HT-29 (cell line): ENCODE results near the gene TEAD2. TPM values are rescaled to one million over a fixed set of nuclear protein-coding genes. Genes with fewer than 3 reads are reported as not detected.
A peak's percentile ranks its signal among the peaks of the same experiment; 100 is the strongest.
"Not testable (repeated sequence)": the region's sequence is repeated elsewhere in the genome, so short reads cannot be mapped to it uniquely, and the experiment has no call there.

Experiments used
- DNase-seq: peaks from one replicate; pipeline ENCODE4 v3.0.0-alpha.2; 2015; ENCODE audit warnings: low spot score
- total RNA-seq: library from RNA; depleted of rRNA; stranded (reverse); fragments of >200 nt; shearing (Covaris generic); gene quantifications from 2 replicates; pipeline ENCODE4 v1.2.3, GENCODE V29; 2014

TEAD2 gene
- total RNA-seq, 1 experiment from 2014 or later = 28.6 TPM

DNA sequence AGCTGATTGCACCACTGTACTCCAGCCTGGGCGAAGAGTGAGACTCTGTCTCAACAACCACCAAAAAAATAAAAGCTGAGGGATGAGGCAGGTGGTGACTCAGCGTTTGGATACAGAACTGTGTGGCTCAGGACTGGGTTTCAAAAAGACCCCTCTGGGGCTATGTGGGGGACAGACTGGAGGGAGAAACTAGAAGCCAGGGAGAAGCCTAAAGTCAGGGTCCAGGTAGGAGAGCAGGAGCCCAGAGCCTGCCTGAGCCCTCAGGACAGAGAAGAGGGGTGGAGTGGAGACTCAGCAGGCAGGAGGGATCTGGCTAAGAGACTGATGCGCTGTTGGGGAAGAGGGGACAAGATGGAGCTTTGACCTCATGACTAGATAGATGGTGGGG lies 28.8 kb downstream of the TEAD2 start:
- DNase-seq = no peak

DNA sequence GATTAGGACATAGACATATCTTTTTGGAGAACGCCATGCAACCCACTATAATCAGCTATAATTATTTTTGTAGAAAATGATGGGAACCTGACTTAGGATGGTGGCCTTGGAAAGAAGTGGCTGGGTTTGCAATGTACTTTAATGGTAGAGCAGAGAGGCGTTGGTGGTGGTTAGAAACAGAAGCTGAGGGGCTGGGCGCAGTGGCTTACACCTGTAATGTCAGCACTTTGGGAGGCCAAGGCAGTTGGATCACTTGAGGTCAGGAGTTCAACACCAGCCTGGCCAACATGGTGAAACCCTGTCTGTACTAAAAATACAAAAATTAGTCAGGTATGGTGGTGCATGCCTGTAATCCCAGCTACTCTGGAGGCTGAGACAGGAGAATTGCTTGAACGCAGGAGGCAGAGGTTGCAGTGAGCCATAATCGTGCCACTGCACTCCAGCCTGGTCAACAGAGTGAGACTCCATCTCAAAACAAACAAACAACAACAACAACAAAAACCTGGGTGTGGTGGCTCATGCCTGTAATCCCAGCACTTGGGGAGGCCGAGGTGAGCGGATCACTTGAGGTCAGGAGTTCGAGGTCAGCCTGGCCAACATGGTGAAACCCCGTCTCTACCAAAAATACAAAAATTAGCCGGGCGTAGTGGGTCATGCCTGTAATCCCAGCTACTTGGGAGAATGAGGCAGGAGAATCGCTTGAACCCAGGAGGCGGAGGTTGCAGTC lies 29.4 kb downstream of the TEAD2 start:
- DNase-seq = not testable (repeated sequence)

DNA sequence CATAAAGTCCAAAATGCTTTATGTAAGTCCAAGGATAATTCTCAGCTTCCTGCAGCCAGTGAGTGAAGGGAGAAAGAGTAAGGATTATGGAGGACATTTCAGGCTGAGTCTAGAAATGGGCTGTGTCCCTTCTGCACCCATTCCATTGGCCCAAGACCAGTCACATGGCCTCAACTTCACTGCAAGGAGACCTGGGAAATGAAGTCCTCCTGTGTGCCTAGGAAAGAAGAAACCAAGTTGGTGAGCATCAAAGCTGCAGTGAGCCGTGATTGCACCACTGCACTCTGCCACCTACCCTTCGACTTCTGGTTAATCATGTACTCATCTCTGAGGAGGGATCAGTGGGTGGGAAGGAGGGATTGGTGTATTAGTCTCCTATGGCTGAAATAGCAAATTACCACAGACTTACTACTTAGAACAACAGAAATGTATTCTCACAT lies 30.6 kb downstream of the TEAD2 start:
- DNase-seq = peak; percentile 67

DNA sequence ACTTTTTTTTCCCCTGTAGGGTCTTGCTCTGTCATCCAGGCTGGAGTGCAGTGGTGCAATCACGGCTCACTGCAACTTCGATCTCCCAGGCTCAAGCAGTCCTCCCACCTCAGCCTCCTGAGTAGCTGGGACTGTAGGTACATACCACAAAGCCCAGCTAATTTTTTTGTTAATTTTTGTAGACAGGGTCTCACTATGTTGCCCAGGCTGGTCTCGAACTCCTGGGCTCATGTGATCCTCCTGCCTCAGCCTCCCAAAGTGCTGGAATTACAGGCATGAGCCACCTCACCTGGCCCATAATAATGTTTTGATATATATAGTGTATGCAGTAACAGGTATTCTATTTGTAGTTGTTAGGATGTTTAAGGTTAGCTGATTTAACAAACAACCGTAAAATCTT lies 31.0 kb downstream of the TEAD2 start:
- DNase-seq = not testable (repeated sequence)

DNA sequence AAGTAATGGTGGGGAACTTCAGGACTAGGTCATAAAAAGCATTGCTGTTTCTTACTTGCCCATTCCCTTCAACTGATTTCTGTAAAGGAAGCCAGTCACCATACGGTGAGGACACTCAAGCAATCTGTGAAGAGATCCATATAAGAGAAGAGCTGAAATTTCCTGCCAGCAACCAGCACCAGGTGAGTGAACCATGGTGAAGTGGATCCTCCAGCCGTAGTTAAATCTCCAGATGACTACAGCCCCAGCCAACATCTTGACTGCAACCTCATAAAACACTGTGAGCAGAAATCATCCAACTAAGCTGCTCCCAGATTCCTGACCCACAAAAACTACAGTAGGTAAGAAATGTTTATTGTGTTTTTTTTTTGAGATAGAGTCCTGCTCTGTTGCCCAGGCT lies 33.5 kb downstream of the TEAD2 start:
- no peak for DNase-seq

DNA sequence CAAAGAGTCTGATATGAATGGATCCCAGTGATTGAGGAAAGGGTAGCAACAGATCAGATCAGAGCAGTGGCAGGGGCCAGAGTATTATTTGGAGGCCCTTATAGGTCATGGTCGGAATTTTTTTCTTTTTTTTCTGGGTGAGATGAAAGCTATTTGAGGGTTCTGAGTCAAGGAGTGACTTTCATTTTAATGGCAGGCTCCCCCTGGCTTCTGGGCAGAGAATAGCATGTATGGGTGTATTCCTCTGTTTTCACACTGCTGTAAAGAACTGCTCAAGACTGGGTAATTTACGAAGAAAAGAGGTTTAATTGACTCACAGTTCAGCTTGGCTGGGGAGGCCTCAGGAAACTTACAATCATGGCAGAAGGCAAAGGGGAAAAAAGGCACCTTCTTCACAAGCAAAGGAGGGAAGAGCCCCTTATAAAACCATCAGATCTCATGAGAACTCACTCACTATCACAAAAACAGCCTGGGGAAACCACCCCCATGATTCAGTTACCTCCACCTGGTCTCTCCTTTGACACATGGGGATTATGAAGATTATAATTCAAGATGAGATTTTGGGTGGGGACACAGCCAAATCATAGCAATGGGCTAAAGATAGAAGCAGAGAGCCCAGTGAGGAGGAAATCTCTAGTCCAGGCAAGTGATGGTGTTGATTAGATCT lies 34.2 kb downstream of the TEAD2 start:
- peak; percentile 61 for DNase-seq

DNA sequence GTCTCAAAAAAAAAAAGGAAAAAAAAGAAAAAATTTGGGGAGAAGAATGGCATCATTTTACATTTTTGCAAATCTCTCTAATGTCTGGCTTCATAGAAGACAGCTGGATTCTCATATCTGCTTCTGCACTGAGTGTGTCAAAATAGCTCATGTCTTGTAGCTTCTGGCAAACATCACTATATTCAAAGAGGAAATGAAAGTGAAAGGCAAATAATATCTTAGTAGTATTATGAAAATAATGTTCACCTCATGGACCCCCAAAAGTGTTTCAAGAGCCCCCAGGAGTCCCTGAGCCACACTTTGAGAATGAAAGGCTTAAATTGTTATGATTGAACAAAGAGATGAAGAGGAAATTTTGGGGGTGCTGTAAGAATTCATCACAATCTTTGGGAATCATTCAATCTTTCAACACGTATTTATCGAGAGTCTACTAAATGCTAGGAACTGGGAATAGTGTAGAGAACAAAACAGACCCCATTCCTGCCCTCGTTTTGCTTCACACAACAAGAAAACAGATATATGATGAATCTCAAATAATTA lies 36.0 kb downstream of the TEAD2 start:
- no peak for DNase-seq

DNA sequence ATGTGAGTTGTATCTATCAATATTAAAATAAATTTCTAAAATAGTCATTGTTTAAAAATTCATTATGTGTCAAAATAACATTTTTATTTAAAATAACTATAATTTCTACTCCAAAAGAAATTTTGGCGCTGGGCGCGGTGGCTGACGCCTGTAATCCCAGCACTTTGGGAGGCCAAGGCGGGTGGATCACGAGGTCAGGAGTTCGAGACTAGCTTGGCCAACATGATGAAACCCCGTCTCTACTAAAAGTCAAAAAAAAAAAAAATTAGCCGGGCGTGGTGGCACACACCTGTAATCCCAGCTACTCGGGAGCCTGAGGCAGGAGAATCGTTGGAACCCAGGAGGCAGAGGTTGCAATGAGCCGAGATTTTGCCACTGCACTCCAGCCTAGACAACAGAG lies 36.5 kb downstream of the TEAD2 start:
- not testable (repeated sequence) for DNase-seq

DNA sequence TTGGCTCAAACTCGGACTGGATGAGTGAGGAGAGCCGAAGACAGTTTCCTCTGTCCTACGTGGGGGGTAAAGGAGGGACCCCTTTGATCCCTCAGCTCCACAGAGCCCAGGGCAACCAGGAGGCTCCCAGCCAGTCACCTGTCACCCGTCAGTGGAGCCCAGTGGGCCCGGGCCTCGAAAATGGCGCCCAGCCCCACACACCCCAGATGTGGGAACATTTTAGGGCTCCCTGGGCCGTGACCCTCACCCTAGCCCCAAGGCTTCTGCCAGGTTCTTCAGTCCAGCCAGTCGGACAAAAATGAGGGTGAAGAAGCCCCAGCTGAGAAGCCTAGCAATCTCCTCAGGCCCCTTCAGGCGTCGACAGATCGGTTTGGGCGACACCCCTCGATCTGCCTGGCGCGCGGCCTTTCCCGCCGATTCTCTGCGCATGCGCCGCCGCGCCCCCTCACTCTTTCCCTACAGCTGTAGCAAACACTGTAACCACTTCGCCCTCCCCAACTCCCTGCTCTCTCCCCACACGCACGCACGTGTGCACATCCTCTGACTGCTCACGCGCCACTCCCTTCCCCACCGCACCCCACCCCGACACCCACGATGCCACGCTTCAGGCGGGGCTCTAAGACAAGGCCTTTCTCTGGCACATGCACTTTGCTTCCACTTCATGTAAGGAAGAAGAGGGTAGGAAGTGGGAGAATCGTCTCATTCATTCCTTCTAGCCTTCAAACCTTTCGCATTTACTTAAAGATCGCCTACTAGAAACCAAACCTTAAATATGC lies 37.2 kb downstream of the TEAD2 start, which contains the start of gene SLC6A16:
Gene SLC6A16, minus strand, starts transcription at position 391 of the 776 bp plus-strand sequence. CDS start 13,844 bp downstream, outside the sequence.
- no peak for DNase-seq

DNA sequence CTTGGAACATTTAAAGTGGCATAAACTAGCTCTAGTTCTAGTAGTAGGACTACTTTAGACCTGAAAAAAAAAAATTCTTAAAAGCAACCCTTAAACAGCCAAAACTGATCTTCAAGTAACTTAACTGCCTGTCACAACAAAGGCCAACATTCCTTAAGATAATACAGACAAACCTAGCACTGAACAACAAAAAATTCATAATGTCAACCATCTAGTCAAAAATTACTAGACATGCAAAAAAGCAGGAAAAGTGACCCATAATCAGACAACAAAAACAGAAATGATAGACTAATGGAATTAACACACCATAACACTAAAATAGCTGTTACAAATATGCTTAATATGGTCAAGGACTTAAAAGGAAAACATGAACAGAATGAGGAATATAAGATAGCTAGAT lies 43.9 kb downstream of the TEAD2 start:
- DNase-seq = no peak

DNA sequence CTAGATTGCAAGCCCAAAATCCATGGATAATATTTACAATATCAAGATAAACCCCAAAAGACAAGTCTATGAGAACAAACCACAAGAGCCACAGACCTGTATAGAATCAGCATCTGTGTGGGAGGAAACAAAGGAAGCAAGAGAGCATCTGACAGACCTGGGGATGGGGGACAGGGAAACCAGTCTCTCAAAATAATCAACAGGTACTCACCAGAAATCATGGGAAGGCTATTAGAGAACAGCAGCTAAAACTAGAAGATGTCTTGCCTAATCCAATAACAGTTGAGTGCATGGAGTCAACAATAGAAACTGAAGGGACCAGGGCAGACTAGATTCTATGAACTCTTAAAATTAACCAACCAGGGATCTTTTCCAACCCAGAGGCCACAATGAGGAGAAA lies 45.9 kb downstream of the TEAD2 start:
- DNase-seq = no peak

DNA sequence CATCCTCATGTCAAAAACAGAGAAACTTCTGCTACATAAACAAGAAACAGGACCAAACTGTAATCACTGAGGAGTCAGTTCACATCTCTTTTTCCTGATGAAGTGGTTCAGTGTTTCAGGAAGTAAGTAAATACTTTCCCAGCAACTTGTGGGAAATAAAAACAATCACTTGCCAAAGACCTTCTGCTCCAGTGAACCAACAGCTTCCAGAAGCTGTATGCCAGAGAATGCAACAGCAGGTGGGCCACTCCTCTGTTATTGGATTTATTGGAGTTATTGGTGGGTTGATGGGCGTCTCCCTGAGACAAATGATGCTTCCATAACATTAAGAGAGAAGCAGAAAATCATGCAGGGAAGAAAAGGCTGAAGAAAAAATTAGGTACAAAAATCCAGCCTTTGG lies 47.1 kb downstream of the TEAD2 start:
- no peak for DNase-seq

DNA sequence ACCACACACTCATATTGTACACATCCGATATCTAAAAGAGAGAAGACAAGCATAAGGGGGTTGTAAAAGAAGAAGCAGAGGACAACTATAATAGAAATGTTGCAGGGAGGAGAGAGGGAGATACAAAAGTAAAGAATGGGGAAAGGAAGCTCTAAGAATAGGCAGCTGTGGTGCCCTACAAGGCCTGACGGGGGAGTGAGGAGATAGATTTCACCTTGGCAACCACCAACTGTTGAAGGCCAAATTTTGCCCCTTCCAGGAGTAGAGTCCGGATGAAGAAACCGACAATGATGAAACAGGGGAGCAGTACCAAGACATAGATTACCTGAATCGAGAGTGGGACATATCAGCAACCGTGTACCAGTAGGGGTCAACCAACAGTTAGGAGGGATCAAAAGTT lies 53.1 kb downstream of the TEAD2 start:
- no peak for DNase-seq

DNA sequence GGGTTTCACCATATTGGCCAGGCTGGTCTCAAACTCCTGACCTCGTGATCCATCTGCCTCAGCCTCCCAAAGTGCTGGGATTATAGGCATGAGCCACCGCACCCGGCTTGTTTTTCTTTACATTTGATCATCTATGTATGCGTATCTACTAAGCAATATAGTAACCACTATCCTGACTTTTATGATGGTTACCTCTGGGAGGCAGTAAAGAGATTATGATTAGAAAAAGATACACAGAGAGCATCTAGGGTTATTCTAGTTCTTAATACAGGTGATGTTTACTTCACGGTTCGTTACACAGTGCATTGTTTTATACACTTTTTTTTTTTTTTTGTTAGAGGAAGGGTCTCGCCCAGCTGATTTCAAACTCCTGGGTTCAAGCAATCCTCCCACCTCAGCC lies 55.5 kb downstream of the TEAD2 start:
- peak; percentile 36 for DNase-seq

DNA sequence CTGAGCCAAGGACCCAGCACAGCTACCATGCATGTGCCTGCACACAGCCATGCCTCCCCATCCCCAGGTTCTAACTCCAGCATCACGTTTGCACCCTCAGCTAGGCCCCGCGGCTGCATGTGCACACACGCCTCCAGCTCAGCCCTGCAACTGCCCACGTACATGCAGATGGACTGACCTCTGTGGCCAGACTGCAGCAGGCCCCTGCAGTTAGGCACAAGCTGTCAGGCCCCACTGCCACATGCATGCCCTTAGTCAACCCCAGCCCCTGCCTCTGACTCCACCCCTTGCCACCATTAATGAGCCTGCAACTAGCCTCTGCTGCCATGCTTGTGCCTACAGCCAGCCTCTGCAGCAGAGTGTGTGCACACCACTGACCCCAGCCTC lies 60.4 kb downstream of the TEAD2 start:
- DNase-seq = no peak

DNA sequence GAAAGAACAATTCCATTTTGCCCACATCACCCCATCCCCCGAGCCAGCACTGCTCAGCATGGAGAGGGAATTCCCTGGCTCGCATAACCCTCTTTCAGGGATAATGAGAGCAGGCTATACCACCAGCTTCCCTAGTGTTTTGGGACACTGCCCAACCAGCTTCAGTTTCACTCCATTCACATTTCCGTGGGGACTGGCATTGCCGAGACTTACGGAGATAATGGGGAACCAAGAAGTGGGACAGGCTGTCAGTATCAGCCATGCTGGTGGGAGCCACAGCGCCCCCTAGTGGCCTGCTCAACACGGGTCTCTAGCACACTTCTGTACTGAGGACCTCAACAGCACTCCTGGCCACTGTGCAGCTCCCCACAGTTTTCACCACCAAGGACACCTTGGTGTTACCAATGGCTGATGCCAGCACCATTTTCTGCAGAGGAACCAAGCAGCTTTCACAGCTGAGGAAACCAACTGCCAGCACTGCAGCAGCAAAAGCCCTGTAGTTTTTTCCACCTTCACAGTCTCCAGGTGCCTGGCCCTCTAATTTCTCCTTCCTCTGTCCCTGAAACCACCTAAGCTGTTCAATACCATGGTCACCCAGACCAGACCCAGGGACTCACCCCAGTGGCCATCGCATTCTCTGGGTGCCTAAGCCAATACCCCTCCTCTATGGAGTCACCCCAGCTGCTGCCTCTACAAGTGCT lies 60.9 kb downstream of the TEAD2 start:
- DNase-seq = peak; percentile 90

DNA sequence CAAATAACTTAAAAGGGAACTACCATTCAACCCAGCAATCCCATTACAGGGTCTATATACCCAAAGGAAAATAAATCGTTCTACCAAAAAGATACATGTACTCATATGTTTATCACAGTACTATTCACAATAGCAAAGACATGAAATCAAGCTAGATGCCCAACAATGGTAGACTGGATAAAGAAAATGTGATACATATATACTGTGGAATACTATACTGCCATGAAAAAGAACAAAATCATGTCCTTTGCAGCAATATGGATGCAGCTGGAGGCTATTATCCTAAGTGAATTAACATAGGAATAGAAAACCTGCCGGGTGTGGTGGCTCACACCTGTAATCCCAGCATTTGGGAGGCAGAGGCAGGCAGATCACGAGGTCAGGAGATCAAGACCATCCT lies 63.6 kb downstream of the TEAD2 start:
- not testable (repeated sequence) for DNase-seq

DNA sequence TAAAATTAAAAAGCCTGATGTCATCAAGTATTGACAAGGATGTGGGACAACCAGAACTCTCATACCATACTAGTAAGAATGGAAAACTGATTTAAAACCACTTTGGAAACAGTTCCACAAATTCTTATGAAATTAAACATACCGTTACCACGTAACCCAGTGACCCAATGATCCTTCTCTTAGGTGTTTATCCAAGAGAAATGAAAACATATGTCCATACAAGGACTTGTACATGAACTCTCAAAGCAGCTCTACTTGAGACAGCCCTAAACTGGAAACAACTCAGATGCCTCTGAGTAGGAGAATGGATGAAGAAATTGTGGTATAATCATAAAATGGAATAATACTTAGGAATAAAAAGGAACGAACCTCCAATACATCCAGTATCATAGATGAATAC lies 64.8 kb downstream of the TEAD2 start:
- DNase-seq = no peak

DNA sequence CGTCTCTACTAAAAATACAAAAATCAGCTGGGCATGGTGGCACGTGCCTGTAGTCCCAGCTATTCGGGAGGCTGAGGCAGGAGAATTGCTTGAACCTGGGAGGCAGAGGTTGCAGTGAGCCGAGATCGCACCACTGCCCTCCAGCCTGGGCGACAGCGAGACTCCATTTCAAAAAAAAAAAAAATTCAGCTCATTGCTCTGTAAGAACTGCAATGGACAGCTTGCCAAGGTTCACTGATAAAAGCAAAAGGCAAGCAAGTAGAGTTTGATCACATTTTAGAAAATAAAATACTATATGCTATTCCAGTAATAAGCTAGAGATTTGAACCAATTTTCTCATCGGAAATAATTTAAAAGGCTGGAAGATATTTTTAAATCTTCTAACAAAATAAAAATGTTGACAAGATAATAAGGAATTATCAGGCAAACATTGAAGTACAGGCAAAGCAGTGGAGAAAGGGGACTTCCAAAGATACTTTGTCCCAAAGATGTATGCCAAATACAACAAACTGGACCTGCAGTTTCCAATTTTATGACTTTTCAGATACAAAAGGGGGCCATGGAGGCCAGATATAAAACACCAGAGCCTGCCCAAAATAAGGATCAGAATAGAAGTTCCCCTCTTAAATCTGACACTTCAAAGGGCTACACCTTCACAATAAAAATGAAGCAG lies 66.9 kb downstream of the TEAD2 start:
- DNase-seq = no peak

DNA sequence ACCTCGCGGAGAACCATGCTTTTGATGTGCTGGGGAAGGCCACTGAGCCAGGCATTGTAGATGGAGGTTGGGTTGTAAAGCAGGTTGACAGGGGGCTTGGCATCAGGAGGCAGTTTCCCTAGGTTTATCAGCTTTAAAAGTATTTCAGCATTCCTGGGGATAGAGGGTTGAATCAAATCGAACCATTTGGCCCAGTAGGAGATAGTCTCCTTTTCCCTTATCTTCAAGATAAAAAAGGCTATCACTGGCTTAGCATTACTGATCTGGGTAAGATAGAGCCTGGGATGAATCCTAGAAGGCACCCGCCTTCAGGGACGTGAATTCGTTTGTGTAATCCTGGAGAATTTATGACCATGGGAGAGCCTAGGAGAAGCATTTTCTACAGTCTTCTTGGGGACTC lies 67.8 kb downstream of the TEAD2 start:
- DNase-seq = no peak
